HG02623 (cell line): Measurements from ENCODE around the gene PLAGL2.
"Not testable (repeated sequence)": the region's sequence is repeated elsewhere in the genome, so short reads cannot be mapped to it uniquely, and the experiment has no call there.

Experiments
- ATAC-seq: cut with Tn5 transposase; IDR thresholded peaks from one replicate; pipeline ENCODE4 v1.9.1; 2021; ENCODE audit warnings: moderate library complexity; ENCODE audit not compliant: unreplicated experiment

Gene PLAGL2

GRCh38 chr20:32205110-32205842 is 2.3 kb downstream of the PLAGL2 start:
- no peak for ATAC-seq

DNA sequence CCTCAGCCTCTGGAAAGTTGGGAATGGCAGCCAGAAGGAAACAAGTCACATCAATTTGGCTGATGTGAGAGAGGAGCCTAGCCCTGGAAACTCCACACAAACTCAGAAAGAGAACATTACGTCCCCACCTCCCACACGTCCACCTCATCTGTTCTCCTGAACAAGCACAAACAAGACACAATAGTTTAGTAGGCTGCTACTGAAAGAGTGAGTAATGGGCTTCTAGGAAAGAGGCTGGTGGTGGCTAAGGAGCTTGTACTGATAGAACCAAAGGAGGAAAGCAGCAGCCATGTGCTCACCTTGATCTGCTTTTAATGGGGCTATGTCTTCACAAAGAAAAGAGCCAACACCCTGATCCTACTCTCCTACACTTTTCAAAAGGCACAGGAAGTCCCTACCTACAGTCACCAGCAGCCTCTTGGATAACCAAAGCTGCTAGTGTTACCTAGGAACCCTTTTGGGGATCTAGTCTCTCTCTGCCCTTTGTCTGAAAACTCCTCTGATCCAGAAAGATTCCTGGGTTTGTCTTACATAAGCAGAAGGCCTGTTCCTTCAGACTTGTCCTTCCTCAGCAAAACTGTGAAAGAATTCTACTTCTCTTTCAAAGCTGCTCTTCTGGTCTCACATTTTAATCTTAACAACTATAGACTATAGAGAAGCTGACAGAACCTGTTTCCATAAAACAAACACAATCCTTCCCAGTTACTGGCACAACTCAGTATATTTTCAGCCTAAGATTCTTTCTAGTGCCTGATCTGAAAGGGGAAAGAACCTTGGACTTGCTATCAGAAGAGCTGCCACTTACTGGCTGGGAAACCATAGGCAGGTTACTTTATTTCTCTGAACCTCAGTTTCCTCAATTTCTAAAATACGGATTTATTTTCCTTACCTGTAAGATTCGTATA is 3.1 kb downstream of the PLAGL2 start:
- ATAC-seq = no peak

DNA sequence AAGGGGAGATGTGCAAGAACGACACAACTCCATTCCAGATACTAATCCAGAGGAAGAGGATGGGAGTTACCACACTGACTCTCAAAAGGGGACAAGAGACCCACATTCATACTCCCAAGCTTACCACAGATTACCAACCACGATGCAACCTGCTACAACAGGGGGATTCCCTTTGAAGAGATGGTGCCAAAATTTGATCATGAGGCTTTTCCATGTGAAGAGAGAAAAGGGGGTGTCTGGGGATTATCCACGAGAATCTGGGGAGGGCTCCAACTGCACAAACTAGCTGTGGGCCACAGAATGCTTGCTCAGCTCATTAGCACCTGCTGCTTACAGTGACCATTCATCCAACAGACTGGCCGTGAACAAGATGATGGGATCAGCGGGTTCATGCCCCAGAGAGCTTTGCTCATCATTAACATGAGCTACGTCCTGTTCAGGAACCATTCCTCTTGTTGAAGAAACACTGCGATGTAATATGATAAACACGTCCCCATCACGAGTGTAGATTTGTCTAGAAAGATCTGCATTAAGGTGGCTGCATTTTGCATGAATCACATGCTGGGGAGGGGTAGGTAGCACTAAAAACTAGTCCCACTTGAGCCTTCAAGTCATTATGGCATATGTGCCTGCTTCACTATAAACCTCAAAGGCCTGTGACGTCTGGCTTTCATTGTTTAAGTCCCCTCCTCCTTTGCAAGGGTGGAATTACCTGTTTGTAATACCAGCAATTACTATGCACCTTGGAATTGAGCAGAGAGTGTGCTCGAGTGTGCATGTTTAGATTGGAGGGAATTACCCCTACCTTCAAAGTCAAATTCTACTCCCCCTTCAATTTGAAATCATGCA is 4.0 kb downstream of the PLAGL2 start:
- ATAC-seq = no peak

DNA sequence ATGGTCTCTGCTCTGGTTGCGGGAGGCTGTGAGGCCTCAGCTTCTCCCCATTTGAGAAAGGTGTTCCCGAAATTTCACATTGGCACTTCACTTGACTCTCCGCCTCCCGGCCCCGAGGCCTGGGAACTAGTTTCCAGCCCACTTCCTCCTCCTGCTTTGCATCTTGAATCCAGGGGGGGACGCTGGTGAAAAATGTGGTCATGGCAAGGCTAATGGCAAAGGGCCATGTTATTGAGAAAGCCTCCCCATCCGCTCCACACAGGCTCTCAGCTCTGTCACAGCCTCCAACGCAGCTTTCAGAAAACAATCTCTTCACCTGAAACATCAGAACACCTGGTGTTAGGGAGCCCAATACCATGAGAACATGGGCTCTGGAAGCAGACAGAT is 5.6 kb downstream of the PLAGL2 start:
- ATAC-seq = no peak

GRCh38 chr20:32201296-32201976 is 6.1 kb downstream of the PLAGL2 start:
- ATAC-seq = no peak

DNA sequence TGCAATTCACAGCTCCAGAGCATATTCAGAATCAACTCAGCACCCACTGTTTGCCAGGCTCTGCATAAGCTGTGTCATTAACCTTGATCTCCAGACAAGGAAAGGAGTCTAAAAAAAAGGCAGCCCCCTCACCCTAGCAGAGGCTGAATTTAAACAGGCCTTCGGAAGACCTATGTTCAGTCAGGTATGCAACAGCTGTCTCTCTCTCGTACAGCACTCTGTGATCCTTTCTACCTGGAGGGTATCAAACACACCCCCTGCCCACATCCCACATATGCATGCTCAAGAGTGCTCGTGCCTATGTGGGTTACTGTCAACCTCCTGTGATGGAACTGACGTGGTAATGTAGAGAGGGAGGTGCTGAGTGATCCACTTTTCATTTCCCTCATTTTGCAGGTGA is 8.5 kb downstream of the PLAGL2 start:
- ATAC-seq = no peak

- not testable (repeated sequence) for ATAC-seq
Measured at GRCh38 chr20:32197136-32197535, 10.4 kb downstream of the PLAGL2 start.

GRCh38 chr20:32196613-32197012 is 10.9 kb downstream of the PLAGL2 start:
- not testable (repeated sequence) for ATAC-seq

- ATAC-seq = no peak
Measured at GRCh38 chr20:32195581-32195980, 12.0 kb downstream of the PLAGL2 start.

GRCh38 chr20:32193996-32194395 is 13.5 kb downstream of the PLAGL2 start:
- ATAC-seq = no peak

- not testable (repeated sequence) for ATAC-seq
Measured at GRCh38 chr20:32193336-32193735, 14.2 kb downstream of the PLAGL2 start.

GRCh38 chr20:32192698-32193097 is 14.8 kb downstream of the PLAGL2 start:
- no peak for ATAC-seq

DNA sequence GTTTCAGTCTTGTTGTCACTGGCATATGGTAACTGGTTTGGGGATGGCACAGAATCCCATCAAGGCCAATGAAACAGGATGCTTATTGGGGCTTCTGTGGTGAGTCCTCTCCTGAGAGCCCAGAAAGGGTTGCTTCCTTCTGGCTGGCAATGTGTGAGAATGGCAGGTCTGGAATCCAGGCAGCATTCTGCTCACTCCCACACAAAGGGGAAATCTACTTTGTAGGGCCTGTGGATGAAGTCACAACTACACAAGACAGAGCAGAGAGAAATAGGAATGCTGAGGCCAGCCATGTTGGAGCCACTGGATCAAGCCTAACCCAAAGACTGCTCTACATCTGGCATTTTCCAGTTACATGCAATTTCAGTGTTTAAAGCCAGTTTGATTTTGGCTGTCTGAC is 15.7 kb downstream of the PLAGL2 start:
- no peak for ATAC-seq

- no peak for ATAC-seq
Measured at GRCh38 chr20:32191422-32191821, 16.1 kb downstream of the PLAGL2 start.

DNA sequence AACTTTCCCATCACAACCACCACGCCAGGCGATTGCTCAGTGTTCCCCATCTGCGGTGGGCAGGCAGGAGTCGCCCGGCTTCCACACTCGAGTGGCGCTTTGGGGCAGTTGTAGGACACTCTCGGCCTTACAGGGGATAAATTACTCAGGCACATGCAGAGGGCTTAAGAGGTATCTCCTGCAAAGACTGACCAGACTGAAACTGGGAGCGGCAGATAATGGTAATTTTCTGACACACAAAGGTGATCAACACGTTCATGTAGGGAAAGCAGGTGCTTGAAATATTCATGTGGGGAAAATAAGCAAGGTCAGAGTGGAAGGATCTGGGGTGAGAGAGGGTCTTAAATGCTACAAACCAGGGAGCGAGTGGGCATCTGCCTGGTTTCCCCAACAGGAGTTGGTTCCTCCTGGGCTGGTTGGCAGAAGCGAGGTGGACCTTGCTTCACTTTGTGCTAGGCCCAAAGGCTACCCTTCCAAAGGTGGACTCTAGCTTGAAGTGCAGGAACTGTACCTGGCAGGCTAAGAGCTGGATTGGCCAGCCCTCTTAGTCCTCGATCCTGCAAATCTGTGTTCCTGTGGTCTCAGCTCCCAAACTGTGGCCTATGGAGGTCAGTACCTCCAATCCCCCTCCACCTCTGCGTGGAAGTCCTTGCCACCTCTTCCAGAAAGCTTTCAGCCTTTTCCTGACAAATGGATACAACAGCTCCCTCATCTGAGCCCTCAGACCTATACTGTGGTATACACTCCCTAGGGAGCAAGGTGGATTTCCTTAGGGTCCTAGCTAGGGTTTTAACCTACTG is 16.7 kb downstream of the PLAGL2 start:
- ATAC-seq = no peak

DNA sequence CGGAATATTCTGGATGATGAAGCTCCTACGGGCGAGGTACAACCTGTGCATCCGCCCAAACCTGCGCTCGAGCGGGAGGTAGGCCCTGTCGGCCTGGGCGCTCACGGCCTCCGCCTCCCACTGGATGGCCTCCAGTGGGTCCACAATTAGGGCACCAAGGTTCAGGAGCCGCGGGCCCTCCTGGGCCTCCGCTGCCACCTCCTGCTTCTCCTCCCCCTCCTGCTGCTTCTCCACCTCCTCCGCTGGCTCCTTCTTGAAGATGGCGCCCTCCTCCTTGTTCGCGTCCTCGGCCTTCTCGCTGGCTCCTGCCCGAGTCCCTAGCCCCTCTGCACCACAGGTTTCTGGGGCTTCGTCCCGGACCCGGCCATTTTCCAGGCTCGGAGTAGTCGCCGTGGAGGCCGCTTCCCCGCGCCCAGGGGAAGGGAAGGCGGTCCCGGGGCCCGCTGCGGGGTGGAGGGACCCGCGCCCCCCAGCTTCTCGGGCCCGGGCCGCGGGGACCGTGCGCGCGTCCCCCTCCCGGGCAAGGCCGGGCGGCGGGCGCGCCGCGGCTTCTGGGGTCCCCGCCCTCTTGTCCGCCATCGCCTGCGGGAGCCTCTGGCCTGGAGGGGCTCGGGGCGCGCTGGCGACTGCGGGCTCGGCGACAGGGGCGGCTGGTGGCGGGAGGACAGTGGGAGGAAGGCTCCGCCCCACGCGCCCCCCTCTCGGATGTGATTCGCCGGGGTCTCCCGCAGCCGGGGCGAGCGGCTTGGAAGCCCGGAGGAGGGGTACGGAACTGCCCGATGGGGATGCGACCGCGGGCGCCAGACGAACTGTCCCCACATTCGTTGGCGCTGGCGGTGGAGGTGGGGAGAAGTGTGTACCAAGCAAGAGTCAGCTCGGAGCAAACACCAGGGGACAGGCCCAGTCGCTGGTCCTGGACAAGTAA is 17.6 kb downstream of the PLAGL2 start:
- no peak for ATAC-seq

GRCh38 chr20:32189123-32189410 is 18.5 kb downstream of the PLAGL2 start:
- ATAC-seq = no peak

GRCh38 chr20:32188376-32189122 is 19.0 kb downstream of the PLAGL2 start:
- no peak for ATAC-seq
